Cerebellar cortex (tissue), 1 donor: Measurements from ENCODE around the gene SOS1.
A peak's percentile ranks its signal among the peaks of the same experiment; 100 is the strongest.

ENCODE experiments used
- DNase-seq: peaks from one replicate; pipeline ENCODE4 v3.0.0-alpha.2; 2015; ENCODE audit warnings: low spot score

SOS1 gene

DNA sequence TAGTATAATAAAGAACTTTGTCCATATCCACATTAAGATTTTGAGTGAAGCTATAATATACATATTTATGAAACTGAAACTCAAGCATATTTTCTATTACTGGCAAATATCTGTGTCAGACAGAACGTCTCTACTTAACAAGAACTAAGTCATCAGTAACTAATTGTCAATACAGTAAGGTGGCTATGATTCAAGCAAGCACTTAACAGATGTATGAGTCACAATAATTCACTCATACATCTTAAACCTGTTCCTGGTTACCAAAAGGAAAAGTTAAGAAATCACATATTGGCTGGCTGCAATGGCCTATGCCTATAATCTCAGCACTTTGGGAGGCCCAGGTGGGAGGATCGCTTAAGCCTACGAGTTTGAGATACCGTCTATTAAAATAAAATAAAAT lies 96.0 kb downstream of the SOS1 start:
- no peak for DNase-seq

DNA sequence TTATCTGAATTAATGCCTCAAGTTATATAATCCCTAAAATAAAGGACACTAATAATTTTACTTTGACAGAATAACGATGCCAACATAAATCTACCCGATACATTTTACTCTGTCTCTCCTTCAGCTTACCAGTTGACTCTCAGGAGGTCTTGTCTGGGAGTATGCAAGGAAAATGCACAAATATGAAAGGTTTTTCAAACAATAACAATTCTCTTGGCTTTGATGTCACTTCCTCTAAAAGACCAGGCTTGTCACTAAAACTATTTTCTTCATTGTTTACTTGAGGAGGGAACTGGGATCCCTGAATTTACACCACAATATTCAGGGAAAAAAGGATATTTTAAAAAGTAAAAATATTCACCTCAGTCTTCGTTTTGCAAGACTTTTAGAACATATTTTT lies 97.2 kb downstream of the SOS1 start:
- no peak for DNase-seq

DNA sequence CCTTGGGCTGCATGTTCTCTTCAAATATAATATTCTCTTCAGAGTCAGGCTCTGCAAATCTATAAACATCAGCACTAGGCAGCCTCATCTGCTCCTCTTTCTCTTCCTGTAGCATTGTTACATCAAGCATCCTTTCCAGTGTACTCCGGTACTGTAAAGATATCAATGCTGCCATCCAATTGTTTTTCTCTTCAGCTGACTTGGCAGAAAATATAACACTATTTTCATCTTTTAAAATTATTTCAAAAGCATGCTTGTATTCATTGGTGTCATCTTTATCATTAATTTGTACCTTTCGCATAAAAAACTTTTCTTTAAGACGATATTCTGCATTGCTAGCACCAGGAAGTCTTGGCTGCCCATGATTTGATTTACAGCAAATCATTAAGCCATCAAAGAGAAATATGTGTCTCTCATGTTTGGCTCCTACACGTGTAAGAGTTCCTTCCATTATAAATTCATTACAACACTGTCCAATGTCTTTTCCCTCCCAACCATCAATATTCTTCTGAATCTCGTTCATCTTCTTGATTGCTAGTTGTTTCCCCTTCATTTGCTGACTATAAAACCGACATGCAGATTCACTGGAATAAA lies 98.1 kb downstream of the SOS1 start:
- no peak for DNase-seq

DNA sequence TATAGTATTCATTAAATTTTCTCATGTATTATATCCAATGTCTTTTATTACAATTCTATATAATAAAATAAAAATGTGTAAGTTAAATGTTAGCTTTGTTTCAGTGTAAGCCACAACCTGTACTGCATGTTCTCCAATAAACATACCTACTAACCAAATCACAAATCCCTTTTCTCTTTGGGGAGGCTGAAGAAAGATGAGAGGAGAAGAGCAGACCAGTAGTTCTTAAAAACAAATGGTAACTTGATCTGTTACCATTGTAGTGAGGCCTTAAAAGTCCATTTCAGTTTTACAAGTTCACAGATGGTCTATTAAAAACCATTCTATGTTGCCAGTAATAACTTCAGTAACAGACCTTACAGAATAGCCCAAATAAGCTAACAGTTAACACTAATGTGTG lies 100.5 kb downstream of the SOS1 start:
- DNase-seq = no peak

DNA sequence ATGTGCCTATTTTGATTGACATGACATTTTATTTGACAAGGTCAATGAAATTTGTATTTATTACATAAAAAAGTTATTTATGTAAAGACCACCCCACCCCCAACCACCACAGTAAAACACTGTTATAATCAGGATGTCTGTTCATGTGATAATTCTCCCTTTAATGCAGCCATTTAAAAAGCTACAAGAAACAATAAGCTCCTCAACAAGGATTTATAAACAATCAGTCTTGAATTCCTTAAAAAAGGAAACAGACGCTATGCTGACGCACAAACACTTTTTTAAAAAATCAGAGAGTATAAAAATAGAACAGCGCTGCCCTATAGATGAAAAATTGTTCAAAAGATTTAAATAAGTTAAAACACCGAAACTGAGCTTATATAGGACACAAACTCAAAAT lies 102.2 kb downstream of the SOS1 start:
- DNase-seq = no peak

DNA sequence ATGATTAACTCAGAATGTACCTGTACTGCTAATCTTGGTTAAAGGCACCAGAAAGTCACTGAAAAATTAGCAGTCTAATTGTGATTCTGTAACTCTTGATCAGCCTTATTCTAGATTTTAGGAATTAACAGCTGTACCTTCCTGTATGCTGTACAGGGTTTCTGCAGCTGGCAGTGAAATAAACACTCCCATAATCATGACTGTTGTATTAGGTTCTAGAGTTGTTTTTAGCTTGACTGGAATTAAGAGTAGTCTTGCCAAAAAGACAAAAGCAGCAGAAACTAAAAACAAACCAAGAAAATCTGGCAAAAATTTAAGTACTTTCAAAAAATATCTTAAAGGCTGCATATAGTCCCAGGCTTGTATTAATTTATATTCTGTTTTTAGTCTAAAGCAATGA lies 103.5 kb downstream of the SOS1 start:
- DNase-seq = no peak

DNA sequence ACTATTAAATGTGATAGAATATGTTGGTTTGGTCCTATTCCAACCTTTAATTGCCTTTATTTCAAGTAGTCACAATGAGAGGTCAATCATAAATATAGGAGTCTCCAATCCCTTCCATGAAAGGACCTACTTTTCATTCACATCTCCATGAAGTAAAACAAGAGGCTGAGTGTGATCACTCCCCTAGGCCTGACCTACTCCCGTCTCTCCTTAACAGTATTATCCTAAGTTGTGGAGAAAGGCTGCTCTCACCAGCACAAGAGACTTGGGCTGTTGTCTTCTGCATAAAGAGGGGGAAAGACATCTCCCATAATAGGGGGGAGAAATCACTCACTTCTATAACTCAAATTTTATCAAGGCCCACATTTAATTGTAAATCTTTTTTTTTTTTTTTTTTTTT lies 105.4 kb downstream of the SOS1 start:
- no peak for DNase-seq

DNA sequence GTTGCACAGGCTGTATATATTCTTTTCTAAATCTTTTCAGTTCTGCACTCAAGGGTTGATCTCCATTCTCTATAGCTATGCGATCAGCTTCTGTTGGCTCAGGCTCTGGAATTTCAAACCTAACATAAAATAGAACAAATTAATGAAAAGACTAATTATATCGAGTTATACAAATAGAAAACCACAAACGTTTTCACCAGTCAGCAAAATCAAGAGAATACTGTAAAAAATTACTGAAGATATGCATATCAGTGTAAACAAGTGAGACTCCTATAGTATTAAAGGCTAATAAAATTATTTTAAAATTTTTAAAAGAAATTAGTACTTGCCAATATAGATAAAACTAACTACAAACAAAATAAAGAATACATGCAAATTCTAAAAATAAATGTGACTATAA lies 107.0 kb downstream of the SOS1 start:
- no peak for DNase-seq

DNA sequence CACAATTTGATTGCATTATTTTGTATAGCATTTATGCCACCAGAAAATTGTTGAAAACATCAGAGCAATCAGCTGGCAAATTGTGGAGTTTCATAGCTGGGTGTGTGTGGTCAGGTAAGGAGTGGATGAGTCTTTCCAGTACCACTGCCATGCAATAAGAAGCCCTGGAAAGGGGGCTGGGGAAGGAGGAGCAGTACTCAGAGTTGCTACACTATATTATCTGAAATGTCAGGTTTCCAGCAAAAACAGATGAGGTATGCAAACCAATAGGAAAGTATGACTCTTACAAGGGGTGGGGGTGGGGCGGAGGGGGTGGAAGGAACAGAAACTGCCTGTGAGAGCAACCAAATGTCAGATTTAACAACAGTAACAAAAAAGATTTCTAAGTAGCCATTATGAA lies 112.2 kb downstream of the SOS1 start:
- DNase-seq = no peak

DNA sequence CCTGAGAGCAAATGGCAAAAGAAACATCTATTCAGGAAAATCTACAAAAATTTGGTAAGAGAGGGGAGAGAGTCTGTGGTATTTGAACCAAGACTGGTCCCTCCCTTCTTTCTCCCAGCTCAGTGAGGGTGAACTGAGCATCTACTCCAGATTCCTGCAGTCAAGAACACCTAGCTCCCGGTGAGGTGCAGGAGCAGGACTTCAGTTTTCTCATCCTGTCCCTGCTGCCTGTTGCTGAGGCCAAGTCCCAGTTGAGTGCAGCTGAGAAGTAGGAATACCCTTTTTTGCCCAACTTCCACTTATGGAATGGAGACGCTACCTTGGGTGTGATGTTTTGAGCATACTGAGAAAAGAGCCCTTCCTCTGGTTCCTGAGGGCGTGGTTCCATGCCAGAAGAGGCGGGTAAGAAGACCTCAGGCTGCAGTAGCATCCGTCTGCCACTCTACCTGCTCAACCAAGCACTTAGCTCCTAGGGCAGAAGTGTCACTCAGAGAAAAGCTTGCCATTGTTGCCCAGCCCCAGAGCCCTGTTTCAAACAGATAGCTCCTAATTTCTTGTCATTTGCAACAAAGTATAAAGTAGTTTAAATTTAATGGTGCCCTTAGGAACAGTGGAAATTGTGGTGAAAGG lies 112.9 kb downstream of the SOS1 start:
- DNase-seq = no peak

DNA sequence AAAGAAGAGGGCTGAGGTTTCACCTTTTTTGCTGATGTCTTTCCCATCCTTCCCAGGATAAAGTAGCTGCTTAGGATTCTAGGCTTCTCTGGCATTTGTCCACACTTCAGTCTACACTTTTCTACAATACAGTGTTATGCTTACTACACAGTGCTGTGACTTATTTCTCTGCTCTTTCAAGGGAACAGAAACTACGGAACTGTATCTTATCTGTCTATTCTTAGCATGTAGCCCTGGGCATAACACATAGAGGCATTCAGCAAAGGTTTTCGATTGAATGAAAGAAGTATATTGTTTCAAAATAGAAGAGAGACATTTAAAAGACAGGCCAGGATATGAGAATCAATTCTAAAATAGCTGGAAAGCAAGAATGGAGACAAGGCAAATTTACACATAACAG lies 120.3 kb downstream of the SOS1 start:
- DNase-seq = no peak

DNA sequence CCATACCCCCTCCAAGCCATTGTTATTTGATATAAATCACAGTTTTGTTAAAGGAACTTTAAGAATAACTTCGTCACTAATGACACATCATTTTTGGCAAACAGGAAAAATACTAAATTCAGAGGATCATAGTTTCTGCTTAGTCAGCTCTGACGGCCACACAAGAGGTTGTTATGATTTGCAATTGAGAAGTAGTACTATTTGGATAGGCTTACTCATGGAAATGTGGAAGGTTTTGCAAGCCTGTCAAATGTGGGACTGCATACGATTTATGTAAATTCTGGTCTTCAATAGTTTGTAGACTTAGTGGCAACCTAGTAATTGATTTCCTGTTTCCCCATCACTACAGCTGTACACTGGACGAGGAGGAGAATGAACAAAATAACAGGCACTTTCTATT lies 123.1 kb downstream of the SOS1 start:
- DNase-seq = no peak

DNA sequence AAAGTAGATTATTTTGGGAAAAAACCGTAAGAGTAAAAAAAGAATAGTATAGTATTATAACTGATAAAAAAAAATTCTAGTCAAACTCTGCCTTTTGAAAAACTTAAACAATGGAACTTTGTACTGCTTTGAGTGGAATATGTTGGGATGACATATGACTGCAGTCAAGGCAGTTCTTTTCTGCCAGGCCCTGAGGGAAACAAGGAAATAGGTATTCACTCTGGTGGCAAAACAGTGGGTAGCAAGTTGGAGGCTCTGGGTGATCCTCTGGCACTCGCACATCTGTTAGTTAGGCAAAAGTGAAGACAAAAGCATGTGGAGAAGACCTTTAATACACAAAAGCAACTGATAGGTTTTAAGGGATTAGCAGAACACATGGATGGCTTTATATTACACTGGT lies 129.0 kb downstream of the SOS1 start:
- no peak for DNase-seq

DNA sequence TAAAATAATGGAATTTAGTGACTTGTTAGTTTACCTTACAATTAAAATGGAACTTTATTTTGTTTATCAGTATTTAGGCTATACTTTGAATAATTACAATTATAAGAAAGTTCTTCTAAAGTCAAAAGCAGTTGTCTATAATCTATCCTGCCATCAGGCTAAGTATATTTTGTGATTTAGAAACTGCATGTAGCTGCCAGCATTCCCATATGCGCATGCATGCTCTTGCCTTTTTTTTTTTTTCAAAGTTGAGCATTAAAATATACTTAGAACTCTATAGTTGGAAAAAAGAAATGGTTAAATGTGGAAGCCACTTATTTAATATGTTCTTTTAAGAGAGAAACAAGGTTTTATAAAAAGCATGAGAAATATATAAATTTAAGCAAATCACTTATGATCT lies 132.1 kb downstream of the SOS1 start:
- DNase-seq = no peak

DNA sequence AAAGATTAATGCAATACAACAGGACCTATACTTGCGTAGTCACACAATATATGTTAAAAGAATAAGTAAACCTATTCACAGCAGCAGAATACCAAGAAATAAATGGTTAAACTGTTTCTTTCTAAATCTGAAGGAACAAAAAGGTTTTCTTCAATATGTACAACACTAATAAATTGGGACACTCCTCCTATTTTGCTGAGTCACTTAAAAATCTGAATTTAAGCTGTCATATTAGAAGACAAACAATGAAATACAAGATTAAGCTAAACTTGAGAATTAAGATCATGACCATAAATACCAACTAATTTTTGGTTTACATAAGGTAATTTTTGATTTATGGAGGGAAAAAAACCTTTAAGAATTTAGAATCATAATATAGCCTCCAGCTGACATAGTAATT lies 138.4 kb downstream of the SOS1 start:
- no peak for DNase-seq

DNA sequence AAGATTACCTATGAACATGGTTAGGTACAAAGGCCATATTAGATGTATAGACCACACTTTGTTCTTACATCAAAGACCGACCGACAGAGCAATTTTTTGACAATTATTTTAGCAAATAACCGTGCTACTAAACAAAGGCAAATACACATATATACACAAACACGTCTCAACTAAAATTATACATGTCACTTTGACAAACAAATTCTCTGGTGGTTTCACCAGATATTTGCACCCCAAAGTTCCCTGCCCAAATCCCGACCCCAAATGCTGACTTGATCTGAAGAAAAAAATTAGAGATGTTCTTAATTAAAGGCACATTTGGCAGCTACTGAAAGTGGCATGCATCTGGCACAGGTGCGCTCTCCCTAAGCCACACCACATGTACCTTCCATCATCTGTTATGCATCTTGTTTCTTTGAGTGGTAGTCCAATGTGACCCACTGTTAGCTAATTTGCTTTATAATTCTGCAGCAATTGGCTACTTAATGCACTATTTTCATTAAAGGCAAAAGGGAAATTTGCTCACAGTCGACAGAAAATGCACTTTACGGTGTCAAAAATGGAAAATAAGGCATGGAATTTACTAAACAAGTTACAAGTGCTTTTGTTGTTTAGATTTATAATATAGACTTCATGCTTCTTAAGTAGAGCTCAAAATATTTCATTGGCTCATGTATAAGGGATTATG lies 139.0 kb downstream of the SOS1 start:
- DNase-seq = no peak

DNA sequence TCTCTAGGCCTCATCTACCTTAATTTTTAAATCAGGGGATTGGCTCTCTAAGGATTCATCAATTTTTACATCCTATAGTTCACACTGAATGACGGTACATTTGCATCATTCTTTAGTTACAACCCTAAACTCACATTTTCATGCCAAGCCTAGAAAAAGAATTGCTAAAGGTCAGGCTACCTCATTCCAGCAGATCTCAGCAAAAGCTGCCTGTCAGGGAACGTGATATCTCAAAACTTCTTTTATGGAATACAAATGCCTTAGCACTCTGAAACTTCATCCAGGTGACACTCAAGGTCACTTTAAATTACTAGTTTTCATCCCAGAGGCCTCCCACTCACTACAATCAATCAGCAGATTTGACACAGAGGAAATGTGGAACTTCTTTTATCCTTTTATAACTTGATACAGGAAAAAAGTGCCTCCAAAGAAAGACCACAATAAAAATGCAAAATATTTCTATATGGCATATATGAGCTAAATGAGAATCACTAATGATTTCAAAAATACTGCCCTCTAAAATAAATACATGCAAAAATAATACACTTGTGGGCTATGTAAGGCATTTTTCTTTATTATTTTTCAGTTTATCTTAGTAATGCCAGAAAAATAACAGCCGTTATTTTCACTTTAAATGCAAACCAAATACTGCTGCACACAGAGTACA lies 139.7 kb downstream of the SOS1 start:
- DNase-seq = no peak

DNA sequence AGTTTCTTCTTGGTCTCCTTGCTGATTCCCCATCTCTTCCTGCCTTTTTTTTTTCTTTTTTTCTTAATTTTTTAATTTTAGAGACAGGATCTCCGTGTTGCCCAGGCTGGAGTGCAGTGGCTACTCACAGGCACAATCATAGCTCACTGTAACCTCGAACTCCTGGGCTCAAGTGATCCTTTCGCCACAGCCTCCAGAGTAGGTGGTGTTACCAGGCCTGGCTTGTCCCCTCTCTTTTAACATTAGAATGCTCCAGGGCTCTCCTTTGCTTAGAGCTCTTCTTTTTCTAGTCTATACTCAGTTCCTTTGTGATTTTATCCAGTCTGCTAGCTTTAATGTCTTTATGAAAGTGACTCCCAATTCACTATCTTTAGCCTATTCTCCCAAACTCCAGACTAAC lies 141.9 kb downstream of the SOS1 start:
- DNase-seq = no peak

DNA sequence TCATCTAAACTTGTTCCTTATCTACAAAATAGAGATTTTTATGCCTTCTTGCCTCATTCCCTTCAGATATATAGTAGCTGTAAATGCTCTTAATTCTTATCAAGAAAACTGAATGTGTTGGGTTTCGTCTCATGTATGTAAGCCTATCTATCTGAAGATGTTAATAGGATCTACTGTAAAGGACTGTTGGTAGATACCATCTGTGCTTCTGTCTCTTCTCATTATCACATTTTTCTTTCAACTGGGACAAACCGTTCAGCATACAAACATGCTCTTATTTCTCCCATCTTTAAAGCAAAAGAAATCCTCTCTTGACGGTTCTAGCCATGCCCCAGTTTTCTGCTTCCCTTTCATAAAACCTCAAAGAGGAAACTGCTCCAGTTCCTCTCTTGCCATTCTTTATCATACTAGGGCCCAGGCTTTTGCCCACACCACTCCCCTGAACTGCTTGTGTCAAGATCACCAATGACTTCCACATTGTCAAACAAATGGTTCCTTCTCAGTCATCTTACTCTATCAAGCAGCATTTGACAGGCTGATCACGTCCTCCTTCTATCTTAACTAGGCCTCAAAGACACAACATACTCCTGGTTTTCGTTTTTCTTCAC lies 142.5 kb downstream of the SOS1 start:
- DNase-seq = peak; percentile 3

DNA sequence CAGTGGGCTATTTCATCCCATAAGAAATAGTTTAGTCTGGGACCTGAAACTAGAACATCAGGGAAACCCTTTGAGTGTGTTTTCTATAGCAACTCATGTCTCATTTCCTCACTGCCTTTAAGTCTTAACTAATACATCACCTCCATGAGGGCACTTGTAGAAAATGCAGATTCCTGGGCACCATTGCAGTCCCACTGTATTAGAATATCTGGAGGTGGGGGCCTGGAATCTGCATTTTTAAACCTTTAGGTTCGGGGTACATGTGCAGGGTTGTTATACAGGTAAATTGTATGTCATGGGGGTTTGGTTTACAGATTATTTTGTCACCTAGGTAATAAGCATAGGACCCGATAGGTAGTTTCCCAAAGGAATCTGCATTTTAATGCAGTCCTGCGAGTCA lies 143.8 kb downstream of the SOS1 start:
- no peak for DNase-seq

DNA sequence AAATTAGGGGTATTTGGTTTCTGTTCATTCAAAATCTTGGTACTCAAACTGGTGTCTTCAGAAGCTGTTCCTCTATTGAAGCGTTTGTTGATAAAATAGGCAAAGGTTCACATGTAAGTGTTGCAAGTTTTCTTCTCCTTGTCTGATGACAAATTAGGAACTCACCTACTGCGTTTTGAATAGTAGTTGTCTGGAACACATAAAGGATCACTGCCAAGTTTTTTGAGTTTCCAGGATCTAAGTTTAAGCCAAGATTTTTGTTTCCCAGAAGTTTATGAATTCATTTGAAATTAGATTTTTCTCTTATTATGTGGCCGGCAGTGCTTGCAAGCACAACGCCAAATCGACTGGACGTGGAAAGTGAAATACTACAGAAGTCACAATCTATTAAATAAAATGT lies 145.8 kb downstream of the SOS1 start:
- DNase-seq = no peak

DNA sequence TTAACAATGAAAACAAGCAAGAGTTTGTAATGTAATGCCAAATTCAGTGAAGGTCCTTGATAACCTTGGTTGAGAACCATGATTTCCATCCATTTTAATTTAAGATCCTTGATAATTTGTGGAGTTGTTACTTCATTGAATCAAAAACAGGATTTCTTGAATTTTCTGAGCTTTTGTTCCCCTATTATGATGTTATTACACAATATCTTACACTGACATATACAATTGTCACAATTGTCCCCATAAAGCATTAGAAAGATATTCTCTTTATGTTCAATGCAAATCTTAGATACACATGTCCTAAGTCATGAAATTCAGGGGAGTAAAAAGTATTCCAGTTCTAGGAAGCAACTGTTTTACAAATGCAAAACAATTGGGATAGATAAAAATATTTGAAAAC lies 147.6 kb downstream of the SOS1 start:
- no peak for DNase-seq

DNA sequence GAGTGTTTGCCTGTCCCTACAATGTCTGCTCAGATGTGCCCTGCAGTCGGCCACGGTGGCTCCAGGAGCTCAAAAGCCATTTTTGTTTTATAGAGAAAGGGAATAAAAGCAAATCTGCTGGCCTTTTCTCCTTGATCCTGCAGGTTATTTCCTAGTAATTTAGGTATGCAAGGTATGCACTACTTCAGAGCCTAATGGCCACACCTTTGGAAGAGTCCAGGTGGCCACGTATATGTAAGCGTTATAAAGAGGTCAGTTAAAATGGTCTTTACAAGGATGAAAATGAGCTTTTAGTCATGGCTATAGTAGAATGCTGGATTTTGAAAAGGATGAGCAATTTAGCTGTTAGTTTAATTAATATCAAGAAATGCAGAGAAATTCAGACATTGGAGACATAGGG lies 149.5 kb downstream of the SOS1 start:
- no peak for DNase-seq
